HCT116 (cell line): Measurements from ENCODE around the gene SLC31A1. TPM values are rescaled to one million over a fixed set of nuclear protein-coding genes. Genes with fewer than 3 reads are reported as not detected.

Experiments
- ATAC-seq: fragments of 200-7000 bp; cut with Tn5 transposase; 2 replicates; pipeline ENCODE4 v1.9.1; 2020; ENCODE audit warnings: mild to moderate bottlenecking, moderate library complexity
- BruUV-seq: library from RNA; stranded (reverse); fragments of 400-500 nt; replicated peaks from 2 replicates; lab custom pipeline; 2021; lab: Mats Ljungman, UMichigan
- CTCF ChIA-PET: fragments of 300-600 bp; sonication (Branson Sonifier 250); formaldehyde crosslinking; loops from one replicate; lab custom pipeline; 2021; ENCODE audit warnings: antibody characterized with exemption; lab: Charles Lee
- POLR2A ChIA-PET: fragments of 300-600, 350-600 bp; sonication (Branson Sonifier 250); formaldehyde crosslinking; loops from one replicate; lab custom pipeline; 2021; ENCODE audit warnings: antibody characterized with exemption; lab: Charles Lee
- RAD21 ChIA-PET, 2 experiments: fragments of 300-600 bp; sonication (Branson Sonifier 250); formaldehyde crosslinking; loops; one replicate each; lab custom pipeline; 2023; ENCODE audit warnings: low total read pairs in 2 of 2; ENCODE audit not compliant: uncharacterized antibody in 2 of 2, unreplicated experiment in 2 of 2, low non-redundant PET in 1 of 2; lab: Charles Lee
- DNase-seq: peaks from one replicate; pipeline ENCODE4 v3.0.0-alpha.2; 2010; ENCODE audit warnings: low read depth, low spot score
- H2AFZ ChIP-seq: fragments of 200-600 bp; shearing (Covaris generic), sonication (generic); 2 replicates; pipeline ENCODE4 v1.6.1; 2017; ENCODE audit warnings: low read depth, mixed run types, mixed read lengths, antibody characterized with exemption, low read length; ENCODE audit not compliant: poor library complexity, severe bottlenecking
- H3K27ac ChIP-seq: 2 replicates; pipeline ENCODE4 v1.5.1; 2012; ENCODE audit warnings: low read depth, low read length
- H3K27me3 ChIP-seq: fragments of 200-600 bp; sonication (generic); 2 replicates; pipeline ENCODE4 v1.6.1; 2016; ENCODE audit warnings: mixed run types, low read length, mixed read lengths; ENCODE audit not compliant: insufficient read depth
- H3K36me3 ChIP-seq, 2 experiments: fragments of 200-500 bp in 1 of 2; fragments of 200-600 bp in 1 of 2; sonication (Bioruptor generic) in 1 of 2; sonication (generic) in 1 of 2; 2 replicates each; pipeline versions ENCODE4 v1.5.1 to v1.6.1; 2014 to 2016; ENCODE audit warnings: low read length in 2 of 2, inconsistent platforms in 1 of 2, mixed read lengths in 1 of 2, mixed run types in 1 of 2; ENCODE audit not compliant: insufficient read depth in 2 of 2, control insufficient read depth in 1 of 2
- H3K4me1 ChIP-seq, 2 experiments: fragments of 200-600 bp in 1 of 2; sonication (generic) in 1 of 2; 2 replicates each; pipeline versions ENCODE4 v1.5.1 to v1.6.1; 2012 to 2017; ENCODE audit warnings: low read length in 2 of 2, inconsistent platforms in 1 of 2, mild to moderate bottlenecking in 1 of 2, mixed read lengths in 1 of 2, mixed run types in 1 of 2, moderate library complexity in 1 of 2; ENCODE audit not compliant: insufficient read depth in 2 of 2, control insufficient read depth in 1 of 2
- H3K4me2 ChIP-seq: fragments of 200-600 bp; sonication (generic); 2 replicates; pipeline ENCODE4 v1.6.1; 2017; ENCODE audit warnings: mixed run types, low read length, mixed read lengths
- H3K4me3 ChIP-seq, 2 experiments: fragments of 200-600 bp in 1 of 2; sonication (generic) in 1 of 2; replicated peaks in 1 of 2; 2 replicates each; pipeline ENCODE4 v1.5.1; 2011 to 2016; ENCODE audit warnings: low read length in 2 of 2, control low read depth in 1 of 2, low read depth in 1 of 2, mild to moderate bottlenecking in 1 of 2, mixed read lengths in 1 of 2, mixed run types in 1 of 2
- H3K79me2 ChIP-seq: fragments of 200-600 bp; sonication (generic); 2 replicates; pipeline ENCODE4 v1.6.1; 2017; ENCODE audit warnings: mild to moderate bottlenecking, mixed run types, low read length, moderate library complexity, mixed read lengths; ENCODE audit not compliant: insufficient read depth
- H3K9ac ChIP-seq: fragments of 200-600 bp; sonication (generic); 2 replicates; pipeline ENCODE4 v1.6.1; 2016; ENCODE audit warnings: low read length, mixed read lengths
- H3K9me2 ChIP-seq: fragments of 200-600 bp; sonication (generic), shearing (Covaris generic); 2 replicates; pipeline ENCODE4 v1.6.1; 2017; ENCODE audit warnings: mixed run types, mild to moderate bottlenecking, moderate library complexity; ENCODE audit not compliant: insufficient read depth
- H3K9me3 ChIP-seq, 2 experiments: fragments of 200-500 bp in 1 of 2; fragments of 200-600 bp in 1 of 2; sonication (Bioruptor generic) in 1 of 2; sonication (generic) in 1 of 2; 2 replicates each; pipeline ENCODE4 v1.6.1; 2014 to 2017; ENCODE audit warnings: low read length in 2 of 2, mixed read lengths in 2 of 2, inconsistent platforms in 1 of 2, low read depth in 1 of 2, mild to moderate bottlenecking in 1 of 2, mixed run types in 1 of 2, moderate library complexity in 1 of 2; ENCODE audit not compliant: control insufficient read depth in 1 of 2, insufficient read depth in 1 of 2
- H4K20me1 ChIP-seq: fragments of 200-600 bp; sonication (generic), shearing (Covaris generic); 2 replicates; pipeline ENCODE4 v1.6.1; 2017; ENCODE audit warnings: mixed run types, mild to moderate bottlenecking, moderate library complexity; ENCODE audit not compliant: insufficient read depth
- CEBPB ChIP-seq: IDR thresholded peaks from 2 replicates; pipeline ENCODE4 v1.6.1; 2012; ENCODE audit warnings: low read depth
- EGR1 ChIP-seq: IDR thresholded peaks from 2 replicates; pipeline ENCODE4 v1.6.1; 2012; ENCODE audit warnings: low read depth
- EZH2 ChIP-seq: fragments of 200-600 bp; sonication (generic); IDR thresholded peaks from 2 replicates; pipeline ENCODE4 v1.6.1; 2017; ENCODE audit warnings: antibody characterized with exemption, mixed run types
- JUND ChIP-seq: IDR thresholded peaks from 2 replicates; pipeline ENCODE4 v1.6.1; 2012
- MAX ChIP-seq: IDR thresholded peaks from 2 replicates; pipeline ENCODE4 v1.6.1; 2012
- POLR2A ChIP-seq: IDR thresholded peaks from 2 replicates; pipeline ENCODE4 v1.7.0; 2011; ENCODE audit warnings: borderline replicate concordance; ENCODE audit not compliant: insufficient read depth, insufficient read length; ENCODE audit errors: extremely low read depth
- POLR2AphosphoS5 ChIP-seq: IDR thresholded peaks from 2 replicates; pipeline ENCODE4 v1.6.1; 2011; ENCODE audit warnings: mild to moderate bottlenecking, low read depth, low read length, moderate library complexity
- RAD21 ChIP-seq: IDR thresholded peaks from 2 replicates; pipeline ENCODE4 v1.6.1; 2012; ENCODE audit warnings: low read depth, mild to moderate bottlenecking
- SP1 ChIP-seq: IDR thresholded peaks from 2 replicates; pipeline ENCODE4 v1.6.1; 2012; ENCODE audit warnings: low read depth
- SRF ChIP-seq: IDR thresholded peaks from 2 replicates; pipeline ENCODE4 v1.6.1; 2012; ENCODE audit warnings: low read depth
- TCF7L2 ChIP-seq: IDR thresholded peaks from 2 replicates; pipeline ENCODE4 v1.7.0; 2011; ENCODE audit warnings: borderline replicate concordance, inconsistent platforms; ENCODE audit not compliant: insufficient read depth, insufficient read length; ENCODE audit errors: extremely low read depth
- YY1 ChIP-seq: IDR thresholded peaks from 2 replicates; pipeline ENCODE4 v1.6.1; 2011; ENCODE audit warnings: low read length, low read depth, moderate library complexity, mild to moderate bottlenecking; ENCODE audit not compliant: insufficient replicate concordance; ENCODE audit errors: extremely low read depth
- ZBTB33 ChIP-seq: IDR thresholded peaks from 2 replicates; pipeline ENCODE4 v1.6.1; 2011; ENCODE audit warnings: mild to moderate bottlenecking, low read length, moderate library complexity; ENCODE audit not compliant: insufficient replicate concordance; ENCODE audit errors: extremely low read depth
- ZFX ChIP-seq: fragments of 450-650 bp; IDR thresholded peaks from 2 replicates; pipeline ENCODE4 v1.6.1; 2017
- intact Hi-C: fragments of 100-400 bp; cut with micrococcal nuclease; formaldehyde crosslinking; loops from 2 replicates; pipeline ENCODE4 v1.10.0; 2022
- total RNA-seq: library from RNA; stranded (reverse); gene quantifications from one replicate; pipeline ENCODE4 v1.2.1, GENCODE V29; 2021; ENCODE audit not compliant: unreplicated experiment
- TF ChIP-seq, protein P1 (sequence below), 3 experiments: fragments of 200-600 bp in 1 of 3; sonication (generic) in 1 of 3; IDR thresholded peaks in 2 of 3; conservative IDR thresholded peaks in 1 of 3; 2 replicates each; pipeline ENCODE4 v1.5.1; 2012 to 2017; ENCODE audit warnings: low read depth in 2 of 3, low read length in 2 of 3, antibody characterized with exemption in 1 of 3, borderline replicate concordance in 1 of 3, control low read depth in 1 of 3, mild to moderate bottlenecking in 1 of 3, mixed read lengths in 1 of 3, mixed run types in 1 of 3, moderate library complexity in 1 of 3; ENCODE audit not compliant: insufficient read depth in 1 of 3
- TF ChIP-seq, protein P2 (sequence below): IDR thresholded peaks from 2 replicates; pipeline ENCODE4 v1.6.1; 2012

Gene SLC31A1
- total RNA-seq, 1 experiment from 2014 or later: 24.4 TPM

GRCh38 chr9:113238202-113238858 is 17.0 kb downstream of the SLC31A1 start:
- no peak overlapping the region for H3K27ac ChIP-seq
- ATAC-seq: no peak
- intact Hi-C loops: no loop called here
- no peaks in the 10 kb centered on the region for H3K9me3 ChIP-seq
- H3K36me3 ChIP-seq: no peaks in the 10 kb centered on the region
- ChIA-PET CTCF (no interaction called here), POLR2A (no interaction called here), RAD21 (no interaction called here)
- BruUV-seq: no TSS peak
- no peaks in the 10 kb centered on the region for H3K9me2 ChIP-seq
- no peaks in the 10 kb centered on the region for H3K27me3 ChIP-seq
- no peaks in the 10 kb centered on the region for H4K20me1 ChIP-seq
- TF ChIP-seq CEBPB: no peak
- TF ChIP-seq, protein P1, sequence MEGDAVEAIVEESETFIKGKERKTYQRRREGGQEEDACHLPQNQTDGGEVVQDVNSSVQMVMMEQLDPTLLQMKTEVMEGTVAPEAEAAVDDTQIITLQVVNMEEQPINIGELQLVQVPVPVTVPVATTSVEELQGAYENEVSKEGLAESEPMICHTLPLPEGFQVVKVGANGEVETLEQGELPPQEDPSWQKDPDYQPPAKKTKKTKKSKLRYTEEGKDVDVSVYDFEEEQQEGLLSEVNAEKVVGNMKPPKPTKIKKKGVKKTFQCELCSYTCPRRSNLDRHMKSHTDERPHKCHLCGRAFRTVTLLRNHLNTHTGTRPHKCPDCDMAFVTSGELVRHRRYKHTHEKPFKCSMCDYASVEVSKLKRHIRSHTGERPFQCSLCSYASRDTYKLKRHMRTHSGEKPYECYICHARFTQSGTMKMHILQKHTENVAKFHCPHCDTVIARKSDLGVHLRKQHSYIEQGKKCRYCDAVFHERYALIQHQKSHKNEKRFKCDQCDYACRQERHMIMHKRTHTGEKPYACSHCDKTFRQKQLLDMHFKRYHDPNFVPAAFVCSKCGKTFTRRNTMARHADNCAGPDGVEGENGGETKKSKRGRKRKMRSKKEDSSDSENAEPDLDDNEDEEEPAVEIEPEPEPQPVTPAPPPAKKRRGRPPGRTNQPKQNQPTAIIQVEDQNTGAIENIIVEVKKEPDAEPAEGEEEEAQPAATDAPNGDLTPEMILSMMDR (IDR thresholded peaks at IDR 0.05 in 2 of 3, conservative IDR thresholded peaks at IDR 0.05 in 1 of 3; ENCODE audit: borderline replicate concordance in 1 of 3, insufficient read depth in 1 of 3, low read depth in 2 of 3, low read length in 2 of 3): no peak
- TF ChIP-seq, protein P2, sequence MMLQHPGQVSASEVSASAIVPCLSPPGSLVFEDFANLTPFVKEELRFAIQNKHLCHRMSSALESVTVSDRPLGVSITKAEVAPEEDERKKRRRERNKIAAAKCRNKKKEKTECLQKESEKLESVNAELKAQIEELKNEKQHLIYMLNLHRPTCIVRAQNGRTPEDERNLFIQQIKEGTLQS: no peak
- no peak for TF ChIP-seq SP1
- TF ChIP-seq MAX: no peak
- TF ChIP-seq ZBTB33: no peak
- no peak for TF ChIP-seq POLR2A
- no peak for TF ChIP-seq EZH2
- no peak for TF ChIP-seq YY1
- TF ChIP-seq TCF7L2: no peak
- no peak for TF ChIP-seq SRF
- no peak for TF ChIP-seq ZFX
- no peak for TF ChIP-seq EGR1
- TF ChIP-seq POLR2AphosphoS5: no peak
- TF ChIP-seq JUND: no peak
- TF ChIP-seq RAD21: no peak
- no peak overlapping the region for H3K4me3 ChIP-seq
- no peak overlapping the region for H3K9ac ChIP-seq
- peaks cover under 1% of the 10 kb centered on the region; the same call in 1 of the 2 replicates for H3K79me2 ChIP-seq
- DNase-seq: no peak
- no peak overlapping the region for H2AFZ ChIP-seq
- no peak overlapping the region for H3K4me2 ChIP-seq
- H3K4me1 ChIP-seq: peaks cover 0 to 8% of the 10 kb centered on the region in 2 experiments; a peak in 3 of 4 replicates
